ENCODE results near the gene GLIS1. TPM values are rescaled to one million over a fixed set of nuclear protein-coding genes. Genes with fewer than 3 reads are reported as not detected.
A peak's percentile ranks its signal among the peaks of the same experiment; 100 is the strongest.

GLIS1 gene
- total and polyA plus RNA-seq, 8 donors, result 0.06 to 0.26 (median 0.13) TPM; not detected in 4

DNA sequence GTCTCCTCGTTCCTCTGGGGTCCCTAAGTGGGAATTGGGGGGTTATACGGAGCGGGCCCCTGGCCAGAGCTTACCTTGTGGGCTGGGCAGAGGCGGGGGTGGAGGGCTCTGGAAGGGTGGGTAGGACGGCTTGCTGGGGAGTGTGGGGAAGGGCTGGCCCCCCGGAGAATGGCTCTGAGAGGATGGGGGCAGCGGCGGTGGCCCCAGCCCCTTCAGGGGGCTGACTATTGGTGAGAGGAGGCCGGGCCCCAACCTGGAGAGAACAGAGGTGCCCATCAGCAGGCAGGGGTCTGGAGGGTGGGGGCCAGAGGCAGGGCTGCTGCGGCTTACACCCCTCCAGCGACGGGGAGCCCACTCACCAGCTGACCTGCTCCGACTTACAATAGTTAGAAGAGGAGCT lies 229.2 kb downstream of the GLIS1 start:
- intact Hi-C loops (cut with DNase I), result no loop called here
- no peak for ATAC-seq
- DNase-seq, result peak in 1 of 6 donors; percentile 35
- no peaks in the 10 kb centered on the region for H3K36me3 ChIP-seq
- WGBS, 2 donors, result 75 to 86% methylated on average over 13 of the region's 13 CpGs
- H3K27me3 ChIP-seq, result no peaks in the 10 kb centered on the region
- H3K4me3 ChIP-seq, result no peak overlapping the region
- no peaks in the 10 kb centered on the region for H3K4me1 ChIP-seq
- FAIRE-seq, result no peak
- no peak overlapping the region for H3K27ac ChIP-seq
- TF ChIP-seq, protein P1, sequence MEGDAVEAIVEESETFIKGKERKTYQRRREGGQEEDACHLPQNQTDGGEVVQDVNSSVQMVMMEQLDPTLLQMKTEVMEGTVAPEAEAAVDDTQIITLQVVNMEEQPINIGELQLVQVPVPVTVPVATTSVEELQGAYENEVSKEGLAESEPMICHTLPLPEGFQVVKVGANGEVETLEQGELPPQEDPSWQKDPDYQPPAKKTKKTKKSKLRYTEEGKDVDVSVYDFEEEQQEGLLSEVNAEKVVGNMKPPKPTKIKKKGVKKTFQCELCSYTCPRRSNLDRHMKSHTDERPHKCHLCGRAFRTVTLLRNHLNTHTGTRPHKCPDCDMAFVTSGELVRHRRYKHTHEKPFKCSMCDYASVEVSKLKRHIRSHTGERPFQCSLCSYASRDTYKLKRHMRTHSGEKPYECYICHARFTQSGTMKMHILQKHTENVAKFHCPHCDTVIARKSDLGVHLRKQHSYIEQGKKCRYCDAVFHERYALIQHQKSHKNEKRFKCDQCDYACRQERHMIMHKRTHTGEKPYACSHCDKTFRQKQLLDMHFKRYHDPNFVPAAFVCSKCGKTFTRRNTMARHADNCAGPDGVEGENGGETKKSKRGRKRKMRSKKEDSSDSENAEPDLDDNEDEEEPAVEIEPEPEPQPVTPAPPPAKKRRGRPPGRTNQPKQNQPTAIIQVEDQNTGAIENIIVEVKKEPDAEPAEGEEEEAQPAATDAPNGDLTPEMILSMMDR (IDR thresholded peaks at IDR 0.05), result no peak
- H3K9me3 ChIP-seq, result no peaks in the 10 kb centered on the region

DNA sequence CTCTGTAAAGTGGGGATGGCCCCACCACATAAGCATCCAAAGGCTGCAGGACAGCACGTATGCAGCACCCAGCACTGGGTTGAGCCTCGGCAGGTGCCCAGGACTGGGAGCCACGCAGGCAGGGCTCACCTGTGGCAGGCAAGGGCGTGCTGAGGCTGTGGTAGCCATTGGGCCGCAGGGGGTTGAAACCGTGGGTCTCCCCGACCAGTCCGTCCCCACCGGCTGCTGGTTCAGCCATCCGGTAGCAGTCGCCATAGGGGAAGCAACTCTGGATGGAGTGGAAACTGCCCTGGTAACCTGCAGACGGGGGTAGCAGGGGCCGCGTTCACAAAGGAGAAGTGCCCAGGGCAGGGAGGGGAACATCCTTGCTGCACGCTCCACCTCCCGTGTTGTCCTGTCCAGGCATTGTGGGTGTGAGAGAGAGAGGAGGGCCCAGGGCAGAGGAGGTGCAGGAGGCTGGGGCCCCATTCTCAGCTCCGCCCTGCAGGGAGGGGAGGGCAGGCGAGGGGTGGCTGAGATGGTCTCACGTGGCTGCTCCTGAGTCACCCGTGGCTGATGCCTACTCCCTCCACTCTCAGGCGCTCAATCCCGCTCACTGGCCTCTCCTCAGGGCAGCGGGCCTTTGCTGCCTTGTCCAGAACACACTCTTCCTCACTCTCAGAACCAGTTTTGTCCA lies 229.8 kb downstream of the GLIS1 start:
- 69 to 82% methylated on average over 17 to 23 of the region's 23 CpGs for WGBS, 2 donors
- peak in 1 of 6 donors; percentile 43 for DNase-seq

DNA sequence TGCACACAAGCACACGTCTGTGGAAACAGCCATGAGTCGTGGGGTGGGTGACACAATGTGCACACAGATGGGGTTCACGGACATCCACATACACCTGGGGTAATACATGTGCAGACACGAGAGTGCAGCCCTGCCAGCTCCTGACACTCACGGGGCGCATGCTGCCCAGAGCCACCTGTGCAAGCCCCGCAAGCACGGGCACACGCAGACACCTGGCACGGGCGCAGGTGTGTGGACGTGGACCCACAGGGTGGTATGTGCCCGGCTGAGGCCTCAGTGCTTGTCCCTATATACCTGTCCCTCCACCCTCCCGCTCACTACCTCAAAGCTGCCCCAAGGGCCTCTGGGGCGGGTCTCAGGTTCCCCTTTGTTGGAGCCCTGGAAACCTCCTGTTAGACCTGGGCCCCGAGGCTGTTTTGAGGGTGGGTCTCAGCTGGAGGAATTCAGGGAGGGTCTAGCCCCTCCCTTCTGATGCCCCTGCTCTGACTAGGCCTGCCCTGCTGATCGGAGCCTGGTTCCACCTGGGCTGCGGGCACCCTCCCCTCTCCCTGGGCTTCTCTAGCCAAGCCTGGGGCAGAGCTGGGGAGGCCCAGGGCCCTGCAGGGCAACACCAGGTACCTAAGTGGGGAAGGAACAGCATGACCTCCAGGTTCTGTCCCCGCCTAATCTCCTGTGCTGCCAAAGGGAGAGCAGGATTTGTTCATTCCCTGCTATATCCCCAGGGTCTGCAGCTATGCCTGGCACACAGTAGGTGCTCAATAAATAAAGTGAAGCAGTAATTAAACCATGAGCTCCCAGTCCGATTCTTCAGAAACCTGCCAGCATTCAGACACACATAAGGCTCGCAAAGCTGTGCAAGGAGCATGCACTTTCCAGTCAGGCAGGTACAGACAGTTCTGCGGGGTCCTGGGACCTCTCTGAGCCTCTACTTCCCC lies 230.6 kb downstream of the GLIS1 start:
- no peaks in the 10 kb centered on the region for H3K4me1 ChIP-seq
- WGBS, 2 donors, result 82 to 86% methylated on average over 22 of the region's 22 CpGs
- intact Hi-C loops (cut with DNase I), result no loop called here
- FAIRE-seq, result no peak
- H3K4me3 ChIP-seq, result no peak overlapping the region
- peak in 1 of 6 donors; percentile 54 for DNase-seq
- no peaks in the 10 kb centered on the region for H3K27me3 ChIP-seq
- TF ChIP-seq, protein P1 (IDR thresholded peaks at IDR 0.05), result no peak
- H3K36me3 ChIP-seq, result no peaks in the 10 kb centered on the region
- ATAC-seq, result no peak
- H3K9me3 ChIP-seq, result no peaks in the 10 kb centered on the region
- H3K27ac ChIP-seq, result no peak overlapping the region

More for the DNA sequence above, 229.8 kb downstream of the GLIS1 start:
- FAIRE-seq (no peak), ATAC-seq (no peak)
- Histone ChIP-seq H3K27me3 (no peaks in the 10 kb centered on the region), H3K4me1 (no peaks in the 10 kb centered on the region), H3K27ac (no peak overlapping the region), H3K4me3 (no peak overlapping the region), H3K36me3 (no peaks in the 10 kb centered on the region), H3K9me3 (no peaks in the 10 kb centered on the region)
- TF ChIP-seq, protein P1 (IDR thresholded peaks at IDR 0.05), result no peak
- intact Hi-C loops (cut with DNase I), result no loop called here

DNA sequence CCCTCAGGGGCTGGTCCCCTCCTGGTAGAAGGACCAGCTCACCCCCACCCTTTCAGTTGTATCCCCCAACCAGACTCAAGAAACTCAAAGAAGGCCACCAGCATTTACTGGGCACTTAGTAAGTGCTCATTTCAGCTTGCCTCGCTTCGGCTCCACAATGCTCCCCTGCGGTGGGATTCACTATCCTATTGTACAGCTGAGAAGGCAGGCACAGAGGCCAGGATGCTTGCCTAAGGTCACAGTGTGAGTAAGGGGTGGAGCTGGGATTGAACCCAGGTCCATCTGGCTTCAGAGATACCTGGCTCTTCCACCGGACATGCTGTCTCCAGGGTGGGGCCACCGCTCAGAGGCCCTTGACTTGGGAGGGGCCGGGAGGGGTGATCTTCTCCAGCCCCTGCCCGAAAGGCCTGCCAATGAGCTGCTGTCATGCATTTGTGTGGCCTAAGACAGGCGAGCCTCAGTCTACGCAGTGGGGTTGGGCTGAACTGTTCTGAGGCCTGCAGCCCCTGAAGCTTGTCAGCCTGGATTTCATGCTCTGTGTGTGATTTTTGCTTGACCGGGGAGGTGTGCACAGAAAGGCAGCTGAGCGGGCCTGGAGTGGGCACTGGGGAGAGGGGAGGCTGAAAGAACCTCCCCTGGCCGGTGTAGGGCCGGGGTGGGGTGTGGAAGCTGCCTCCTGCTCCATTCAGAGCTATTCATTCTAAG lies 231.7 kb downstream of the GLIS1 start:
- no peaks in the 10 kb centered on the region for H3K36me3 ChIP-seq
- no peaks in the 10 kb centered on the region for H3K9me3 ChIP-seq
- FAIRE-seq (no peak), ATAC-seq (no peak), DNase-seq (peak in 1 of 6 donors; percentile 28)
- H3K27me3 ChIP-seq, result no peaks in the 10 kb centered on the region
- TF ChIP-seq, protein P1 (IDR thresholded peaks at IDR 0.05), result no peak
- intact Hi-C loops (cut with DNase I), result no loop called here
- H3K4me3 ChIP-seq, result no peak overlapping the region
- H3K4me1 ChIP-seq, result no peaks in the 10 kb centered on the region
- WGBS, 2 donors, result 83 to 88% methylated on average over 13 of the region's 13 CpGs
- H3K27ac ChIP-seq, result no peak overlapping the region
